Myocyte (in vitro differentiated cells): ENCODE measurements around the gene PCDHGC5. TPM values are rescaled to one million over a fixed set of nuclear protein-coding genes. Genes with fewer than 3 reads are reported as not detected.

ENCODE experiments used
- DNase-seq: peaks from one replicate; pipeline ENCODE4 v3.0.0-alpha.2; 2012; ENCODE audit warnings: low read depth
- total RNA-seq: library from RNA; depleted of rRNA; stranded (reverse); fragments of >200 nt; gene quantifications from 2 replicates; pipeline ENCODE4 v1.2.3, GENCODE V29; 2014

Gene PCDHGC5
- total RNA-seq, 1 donor from 2014 or later = 2.6 TPM

DNA sequence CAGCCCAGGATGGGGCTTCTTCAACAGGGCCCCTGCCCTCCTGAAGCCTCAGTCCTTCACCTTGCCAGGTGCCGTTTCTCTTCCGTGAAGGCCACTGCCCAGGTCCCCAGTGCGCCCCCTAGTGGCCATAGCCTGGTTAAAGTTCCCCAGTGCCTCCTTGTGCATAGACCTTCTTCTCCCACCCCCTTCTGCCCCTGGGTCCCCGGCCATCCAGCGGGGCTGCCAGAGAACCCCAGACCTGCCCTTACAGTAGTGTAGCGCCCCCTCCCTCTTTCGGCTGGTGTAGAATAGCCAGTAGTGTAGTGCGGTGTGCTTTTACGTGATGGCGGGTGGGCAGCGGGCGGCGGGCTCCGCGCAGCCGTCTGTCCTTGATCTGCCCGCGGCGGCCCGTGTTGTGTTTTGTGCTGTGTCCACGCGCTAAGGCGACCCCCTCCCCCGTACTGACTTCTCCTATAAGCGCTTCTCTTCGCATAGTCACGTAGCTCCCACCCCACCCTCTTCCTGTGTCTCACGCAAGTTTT lies 23.6 kb downstream of the PCDHGC5 start:
- peak; percentile 68 for DNase-seq

DNA sequence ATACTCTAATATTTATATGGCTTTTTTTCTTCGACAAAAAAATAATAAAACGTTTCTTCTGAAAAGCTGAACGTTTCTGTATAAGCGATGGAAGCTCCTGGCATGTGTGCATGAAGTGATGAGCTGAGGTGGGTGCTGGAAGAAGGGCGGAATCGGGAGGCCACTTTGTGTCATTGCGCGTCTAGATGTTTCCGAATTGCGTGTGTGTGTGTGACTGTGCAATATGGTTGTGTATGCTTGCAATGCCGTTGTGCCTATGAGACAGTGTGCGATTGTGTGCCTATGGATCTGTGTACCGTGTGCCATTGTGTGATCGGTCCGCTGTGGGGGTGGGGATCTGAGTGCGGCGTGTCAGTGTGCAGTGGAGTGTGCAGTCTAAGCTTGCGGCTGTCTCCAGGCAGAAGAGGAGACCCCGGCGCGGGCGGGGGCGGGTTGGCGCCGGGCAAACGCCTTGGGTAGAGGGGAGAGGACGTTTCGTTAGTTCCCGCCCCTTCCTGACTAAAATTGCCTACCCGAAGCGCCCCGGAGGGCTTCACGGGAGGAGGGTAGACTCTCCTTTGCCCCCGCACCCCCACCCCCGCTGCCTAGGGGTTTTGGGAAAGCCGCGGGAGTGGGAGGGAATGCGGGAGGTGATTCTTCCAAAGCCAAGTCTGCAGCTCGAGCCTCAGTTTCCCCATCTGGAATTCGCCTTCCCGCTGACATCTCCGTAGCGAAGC lies 24.2 kb downstream of the PCDHGC5 start:
- no peak for DNase-seq

DNA sequence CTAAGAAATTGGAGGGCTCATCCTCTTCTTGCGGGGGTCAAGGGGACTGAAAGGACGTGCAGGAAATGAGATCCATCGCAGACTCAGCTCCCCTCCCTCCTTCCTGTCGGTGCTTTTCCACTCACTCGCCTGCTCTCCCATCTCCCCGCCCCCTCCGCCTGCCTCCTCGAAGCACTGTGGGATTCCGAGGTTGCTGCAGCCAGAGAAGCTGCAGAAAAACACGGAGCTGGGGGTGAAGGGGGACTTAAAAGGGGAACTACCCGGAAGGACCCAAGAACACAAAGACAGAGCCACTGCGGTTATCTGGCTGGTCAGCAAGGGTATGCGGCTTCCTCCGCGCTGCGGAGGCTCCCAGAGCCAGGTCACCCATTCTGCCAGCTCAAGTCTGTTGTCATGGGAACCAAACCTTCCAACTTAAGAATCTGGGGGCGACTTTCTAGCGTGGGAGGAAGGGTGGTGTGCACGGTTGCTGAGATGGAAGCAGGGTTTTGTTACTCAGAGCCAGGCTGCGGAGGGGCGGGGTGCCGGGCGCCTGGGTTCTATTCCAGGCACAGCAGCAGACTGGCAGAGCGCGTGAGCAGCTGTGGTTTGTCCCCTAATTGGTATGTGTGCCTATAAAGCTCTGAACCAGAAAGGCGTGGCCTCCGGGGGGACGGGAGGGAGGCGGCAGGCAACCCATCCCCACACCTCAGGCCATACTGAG lies 24.9 kb downstream of the PCDHGC5 start:
- peak; percentile 99 for DNase-seq

DNA sequence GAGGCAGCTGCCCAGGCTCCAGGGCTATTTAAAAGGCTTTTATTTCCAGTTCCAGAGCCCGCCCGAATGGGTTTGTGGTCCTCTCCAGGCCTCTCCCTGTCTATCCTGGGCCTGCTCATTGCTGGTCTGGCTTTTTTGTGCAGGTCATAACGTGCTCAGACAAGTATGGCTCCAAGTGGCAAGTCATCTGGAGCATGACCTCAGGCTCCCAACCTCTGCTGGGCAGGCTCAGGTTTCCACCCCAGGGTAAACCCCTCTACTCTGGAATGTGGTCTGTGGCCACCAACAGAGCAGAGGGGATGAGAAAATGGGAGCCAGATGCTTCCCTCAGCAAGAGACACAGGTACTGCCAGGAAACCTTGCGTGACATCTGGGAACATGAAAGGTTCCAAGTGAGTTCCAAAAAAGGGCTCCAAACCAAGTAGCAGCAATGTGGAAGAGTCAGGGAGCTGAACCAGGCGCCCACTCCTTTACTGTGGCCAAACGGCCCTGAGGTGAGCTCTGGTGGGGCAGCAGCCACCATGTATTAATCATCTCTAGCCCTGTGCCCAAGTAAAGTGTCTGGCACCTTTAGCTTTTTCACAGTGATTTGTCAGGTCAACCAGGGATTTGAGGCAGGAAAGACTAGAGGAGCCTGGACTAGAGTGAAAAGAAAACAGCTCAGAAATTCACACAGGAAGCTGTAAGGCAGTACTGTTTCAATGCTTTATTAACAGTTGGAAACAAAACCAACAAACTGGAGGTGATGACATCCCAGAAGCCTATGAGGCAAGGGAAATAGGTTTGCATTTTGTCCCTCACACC lies 25.7 kb downstream of the PCDHGC5 start:
- DNase-seq = no peak

- no peak for DNase-seq
These were observed 26.3 kb downstream of the PCDHGC5 start for GRCh38 chr5:141515141-141515540.

GRCh38 chr5:141515946-141516671 lies 27.2 kb downstream of the PCDHGC5 start:
- DNase-seq = no peak

GRCh38 chr5:141516672-141517025 lies 27.8 kb downstream of the PCDHGC5 start:
- DNase-seq = peak; percentile 81

- DNase-seq = peak; percentile 44
These were observed 28.4 kb downstream of the PCDHGC5 start for GRCh38 chr5:141517312-141517711.

GRCh38 chr5:141517880-141518617 lies 29.2 kb downstream of the PCDHGC5 start:
- DNase-seq = peak; percentile 97

DNA sequence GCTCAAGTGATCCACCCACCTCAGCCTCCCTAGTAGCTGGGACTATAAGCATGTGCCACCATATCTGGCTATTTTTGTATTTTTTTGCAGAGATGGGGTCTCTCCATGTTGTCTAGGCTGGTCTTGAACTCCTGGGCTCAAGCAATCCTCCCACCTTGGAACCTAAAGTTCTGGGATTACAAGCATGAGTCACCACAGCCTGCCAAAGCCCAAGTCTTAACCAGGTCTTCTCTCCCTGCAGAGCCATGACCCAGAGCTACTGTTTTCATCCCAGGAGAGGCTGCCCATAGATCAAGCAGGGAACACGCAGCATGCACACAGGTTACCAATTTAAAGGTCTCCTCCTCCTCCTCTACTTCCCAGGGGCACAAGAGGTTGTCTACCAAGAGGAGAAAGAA lies 29.7 kb downstream of the PCDHGC5 start:
- peak; percentile 44 for DNase-seq

DNA sequence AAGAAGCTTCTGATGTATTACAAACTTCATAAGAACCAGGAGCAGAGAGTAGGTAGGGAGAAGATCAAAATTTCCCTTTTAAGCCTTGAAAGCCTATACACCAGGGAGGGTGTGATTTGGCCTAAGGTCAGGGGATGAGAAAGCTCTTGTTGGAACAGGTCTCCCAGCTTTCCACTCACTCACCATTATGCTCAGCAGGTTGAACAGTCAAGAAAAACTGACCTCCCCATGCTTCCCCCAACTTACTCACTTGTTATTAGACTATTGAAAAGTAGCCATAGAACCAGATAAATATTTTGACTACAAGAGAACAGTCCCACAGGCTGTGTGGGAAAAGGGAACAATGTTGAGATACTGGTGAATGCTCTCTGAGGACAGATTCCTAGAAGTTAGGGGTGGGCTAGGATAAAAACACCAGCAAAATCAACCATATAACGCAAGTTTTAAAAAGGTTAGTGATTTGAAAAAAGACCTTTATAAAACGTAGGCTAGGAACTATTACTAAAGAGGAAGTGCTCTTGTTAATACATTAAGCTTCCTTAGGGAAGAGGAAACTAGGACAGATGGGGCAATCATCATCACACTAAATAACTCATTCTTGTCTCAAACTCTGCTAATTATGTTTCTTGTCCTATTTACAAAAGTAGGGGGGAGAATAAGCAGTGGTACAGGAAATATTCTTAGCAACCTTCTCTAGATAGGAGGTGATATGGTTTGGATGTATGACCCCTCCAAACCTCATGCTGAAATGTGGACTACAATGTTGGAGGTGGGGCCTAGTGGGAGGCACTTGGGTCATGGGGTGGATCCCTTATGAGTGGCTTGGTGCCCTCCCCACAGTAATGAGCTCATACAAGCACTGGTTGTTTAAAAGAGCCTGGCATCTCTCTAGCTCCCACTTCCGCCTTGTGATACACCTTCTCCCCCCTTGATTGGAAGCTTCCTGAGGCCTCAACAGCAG lies 31.0 kb downstream of the PCDHGC5 start:
- DNase-seq = peak; percentile 61

- DNase-seq = peak; percentile 99
These were observed 32.4 kb downstream of the PCDHGC5 start for GRCh38 chr5:141521244-141521781.

DNA sequence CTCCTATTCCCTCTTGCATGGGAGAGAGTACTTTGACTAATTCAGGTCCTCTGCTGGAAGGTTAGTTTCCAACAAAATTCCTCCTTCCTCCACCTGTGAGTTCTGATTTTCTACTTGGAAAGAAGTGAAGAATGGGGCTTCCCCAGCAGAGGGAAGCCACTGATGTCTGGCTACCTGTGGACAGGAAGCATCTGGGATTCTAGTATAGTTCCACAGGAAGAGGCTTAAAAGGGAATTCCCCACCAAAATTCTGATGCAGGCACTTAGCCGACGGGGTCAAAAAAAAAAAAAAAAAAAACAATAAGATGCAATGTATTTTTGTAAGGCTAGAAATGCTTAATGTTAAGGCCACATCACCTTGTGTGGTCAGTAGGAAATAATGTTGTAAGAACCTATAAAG lies 33.4 kb downstream of the PCDHGC5 start:
- DNase-seq = no peak

- DNase-seq = no peak
These were observed 35.1 kb downstream of the PCDHGC5 start for GRCh38 chr5:141523991-141524390.

DNA sequence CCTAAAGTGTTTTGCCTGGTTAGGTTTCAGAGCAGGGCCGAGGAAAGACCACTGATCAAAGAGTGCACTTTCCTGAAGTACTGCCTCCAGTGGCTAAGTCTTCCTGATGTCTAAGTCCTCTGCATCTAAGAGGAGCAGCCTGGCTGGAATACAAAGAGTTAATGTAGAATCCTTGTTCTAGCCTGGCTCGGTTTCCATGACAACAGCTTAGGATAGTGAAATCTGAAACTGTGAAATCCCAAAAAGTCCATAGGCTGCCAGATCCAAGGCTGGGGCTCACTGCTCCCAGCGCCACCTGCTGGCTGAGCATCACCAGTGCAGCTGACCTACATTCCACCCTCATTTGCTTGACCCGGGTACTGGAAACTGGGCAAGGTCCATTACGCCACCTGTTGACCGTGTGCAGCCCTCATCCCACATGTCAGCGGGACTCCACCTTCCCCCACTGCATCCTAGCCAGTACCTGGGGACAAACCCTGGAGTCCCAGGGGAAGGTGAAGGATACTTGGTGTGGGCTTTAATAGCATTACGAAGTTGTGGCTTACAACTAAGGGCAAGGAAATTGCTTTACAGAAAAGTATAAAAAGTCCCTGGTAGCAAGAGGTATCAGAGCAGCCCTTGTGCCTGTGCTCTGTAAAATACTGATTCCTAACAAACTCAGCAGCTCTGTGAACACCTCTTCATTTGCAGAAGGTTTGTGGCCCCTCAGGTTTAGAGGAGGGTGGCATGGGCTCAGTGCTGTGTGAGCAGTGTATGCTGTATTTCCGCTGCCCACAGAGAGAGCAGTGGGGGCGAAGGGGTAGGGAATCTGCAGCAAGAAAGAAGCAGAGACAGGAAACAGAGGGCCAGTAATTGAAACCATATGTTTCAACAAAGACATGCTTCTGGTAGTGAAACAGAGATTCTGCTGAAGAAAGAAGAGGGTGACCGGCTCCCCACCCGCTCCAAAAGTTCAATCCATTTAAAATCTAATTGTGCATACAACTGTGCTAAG lies 36.0 kb downstream of the PCDHGC5 start:
- peak; percentile 95 for DNase-seq

DNA sequence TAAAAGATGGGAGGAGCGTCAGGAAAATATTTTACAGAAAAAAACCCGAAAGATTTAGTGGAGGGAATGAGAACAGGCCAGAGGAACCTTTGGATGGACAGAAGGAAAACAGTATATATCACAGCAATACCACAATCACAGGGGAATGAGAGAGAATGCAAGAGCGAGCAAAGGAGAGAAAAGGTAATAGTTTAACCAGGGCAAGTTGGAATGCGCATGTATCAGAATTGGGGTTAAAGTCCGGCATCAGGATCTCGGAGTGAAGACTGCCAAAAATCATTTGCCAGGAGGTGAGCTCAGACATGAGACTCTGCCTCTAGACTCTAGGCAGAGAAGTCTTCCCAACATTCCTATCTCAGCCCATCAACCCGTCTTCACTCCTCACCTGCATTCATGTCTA lies 36.8 kb downstream of the PCDHGC5 start:
- no peak for DNase-seq

DNA sequence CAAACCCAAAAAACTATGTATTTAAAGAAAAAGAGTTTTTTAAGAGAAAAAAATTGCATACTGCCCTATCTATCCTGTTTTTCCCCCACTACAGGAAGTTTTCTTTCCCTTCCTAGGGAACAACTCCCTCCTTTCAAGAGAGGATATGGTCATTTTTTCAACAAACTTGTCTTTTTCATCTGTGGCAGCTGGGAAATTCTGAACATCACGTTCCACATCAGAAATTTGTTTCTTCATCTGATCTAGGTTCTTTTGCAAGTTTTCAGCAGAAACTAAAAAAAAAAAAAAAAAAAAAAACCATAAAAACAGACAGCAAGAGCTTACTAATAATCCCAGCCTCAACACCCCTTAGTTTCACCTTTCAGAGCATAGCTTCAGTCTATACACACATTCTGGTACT lies 38.5 kb downstream of the PCDHGC5 start:
- no peak for DNase-seq
